HEK293 (cell line): Measurements from ENCODE around the gene S100A3.
"Not testable (repeated sequence)": the region's sequence is repeated elsewhere in the genome, so short reads cannot be mapped to it uniquely, and the experiment has no call there.

Source experiments
- CTCF ChIA-PET: fragments of 350-600 bp; formaldehyde crosslinking; extraction: SDS; loops from one replicate; lab custom pipeline; 2021; ENCODE audit warnings: antibody characterized with exemption; lab: Yijun Ruan, JAX
- POLR2A ChIA-PET: fragments of 300-600 bp; formaldehyde crosslinking; extraction: SDS; loops from one replicate; lab custom pipeline; 2020; ENCODE audit warnings: antibody characterized with exemption, inconsistent platforms; lab: Yijun Ruan, JAX
- H3K27ac ChIP-seq: fragments of 200-500 bp; sonication (Bioruptor generic); 2 replicates; pipeline ENCODE4 v1.5.1; 2014; ENCODE audit warnings: low read depth, low read length, control low read depth, inconsistent platforms; ENCODE audit errors: extremely low read depth
- H3K36me3 ChIP-seq, 2 experiments: fragments of 200-500 bp in 1 of 2; sonication (Bioruptor generic) in 1 of 2; 1 replicate in 1 of 2; 2 replicates in 1 of 2; pipeline ENCODE4 v1.5.1; 2014 to 2017; ENCODE audit warnings: inconsistent platforms in 2 of 2, low read length in 2 of 2; ENCODE audit not compliant: control insufficient read depth in 2 of 2, insufficient read depth in 1 of 2
- H3K4me1 ChIP-seq: fragments of 200-500 bp; sonication (Bioruptor generic); 2 replicates; pipeline ENCODE4 v1.5.1; 2014; ENCODE audit warnings: mild to moderate bottlenecking, low read length, inconsistent platforms; ENCODE audit not compliant: control insufficient read depth, insufficient read depth
- H3K4me3 ChIP-seq: 2 replicates; pipeline ENCODE4 v1.5.1; 2011; ENCODE audit warnings: low read depth, mild to moderate bottlenecking, control low read depth, low read length, moderate library complexity
- H3K9me3 ChIP-seq: fragments of 200-500 bp; sonication (Bioruptor generic); 2 replicates; pipeline ENCODE4 v1.5.1; 2014; ENCODE audit warnings: low read depth, low read length, inconsistent platforms; ENCODE audit not compliant: control insufficient read depth, insufficient read depth
- BCL11A ChIP-seq: fragments of 450-650 bp; formaldehyde crosslinking; IDR thresholded peaks from 2 replicates; pipeline ENCODE4 v1.5.1; 2016; ENCODE audit warnings: low read depth, missing biosample characterization, missing genetic modification characterization
- CTCF ChIP-seq: fragments of 450-650 bp; formaldehyde crosslinking; IDR thresholded peaks from 2 replicates; pipeline ENCODE4 v1.5.1; 2016; ENCODE audit warnings: missing biosample characterization, missing genetic modification characterization
- EGR2 ChIP-seq: fragments of 450-650 bp; formaldehyde crosslinking; IDR thresholded peaks from 2 replicates; pipeline ENCODE4 v1.5.1; 2016; ENCODE audit warnings: low read depth, missing biosample characterization, missing genetic modification characterization
- HOXC10 ChIP-seq: sonication (generic); formaldehyde crosslinking; IDR thresholded peaks from 2 replicates; pipeline ENCODE4 v1.8.1; 2023; ENCODE audit warnings: mild to moderate bottlenecking, missing genetic modification reagents
- HOXD13 ChIP-seq: sonication (generic); formaldehyde crosslinking; IDR thresholded peaks from 2 replicates; pipeline ENCODE4 v1.8.0; 2022; ENCODE audit warnings: missing genetic modification reagents, borderline replicate concordance
- KLF1 ChIP-seq: fragments of 450-650 bp; formaldehyde crosslinking; IDR thresholded peaks from 2 replicates; pipeline ENCODE4 v1.5.1; 2016; ENCODE audit warnings: missing biosample characterization, missing genetic modification characterization
- OSR2 ChIP-seq: fragments of 450-650 bp; formaldehyde crosslinking; IDR thresholded peaks from 2 replicates; pipeline ENCODE4 v1.5.1; 2016; ENCODE audit warnings: missing biosample characterization, missing genetic modification characterization
- RBAK ChIP-seq: fragments of 450-650 bp; formaldehyde crosslinking; IDR thresholded peaks from 2 replicates; pipeline ENCODE4 v1.5.1; 2016; ENCODE audit warnings: missing biosample characterization, missing genetic modification characterization
- SALL2 ChIP-seq: fragments of 450-650 bp; formaldehyde crosslinking; IDR thresholded peaks from 2 replicates; pipeline ENCODE4 v1.5.0; 2017; ENCODE audit warnings: missing biosample characterization, mild to moderate bottlenecking, missing genetic modification characterization, borderline replicate concordance
- SCRT1 ChIP-seq: fragments of 450-650 bp; formaldehyde crosslinking; IDR thresholded peaks from 2 replicates; pipeline ENCODE4 v1.5.1; 2016; ENCODE audit warnings: missing biosample characterization, missing genetic modification characterization, borderline replicate concordance
- ZBTB20 ChIP-seq: fragments of 450-650 bp; formaldehyde crosslinking; IDR thresholded peaks from 2 replicates; pipeline ENCODE4 v1.5.1; 2016; ENCODE audit warnings: missing biosample characterization, missing genetic modification characterization
- ZBTB7A ChIP-seq: fragments of 450-650 bp; formaldehyde crosslinking; IDR thresholded peaks from 2 replicates; pipeline ENCODE4 v1.5.1; 2016; ENCODE audit warnings: low read depth, missing biosample characterization, missing genetic modification characterization
- ZNF155 ChIP-seq: fragments of 450-650 bp; formaldehyde crosslinking; IDR thresholded peaks from 2 replicates; pipeline ENCODE4 v1.5.1; 2016; ENCODE audit warnings: missing biosample characterization, missing genetic modification characterization
- ZNF2 ChIP-seq: fragments of 450-650 bp; formaldehyde crosslinking; IDR thresholded peaks from 2 replicates; pipeline ENCODE4 v1.5.1; 2016; ENCODE audit warnings: missing biosample characterization, missing genetic modification characterization
- ZNF449 ChIP-seq: fragments of 450-650 bp; formaldehyde crosslinking; IDR thresholded peaks from 2 replicates; pipeline ENCODE4 v1.5.1; 2017; ENCODE audit warnings: missing biosample characterization, mild to moderate bottlenecking, missing genetic modification characterization, moderate library complexity
- ZNF521 ChIP-seq: fragments of 450-650 bp; formaldehyde crosslinking; IDR thresholded peaks from 2 replicates; pipeline ENCODE4 v1.5.1; 2017; ENCODE audit warnings: missing biosample characterization, mild to moderate bottlenecking, missing genetic modification characterization
- ZNF548 ChIP-seq: fragments of 450-650 bp; formaldehyde crosslinking; IDR thresholded peaks from 2 replicates; pipeline ENCODE4 v1.5.1; 2016; ENCODE audit warnings: missing biosample characterization, missing genetic modification characterization
- ZNF658 ChIP-seq: fragments of 450-650 bp; formaldehyde crosslinking; IDR thresholded peaks from 2 replicates; pipeline ENCODE4; 2016; ENCODE audit warnings: missing biosample characterization, missing genetic modification characterization
- ZSCAN16 ChIP-seq: fragments of 450-650 bp; formaldehyde crosslinking; IDR thresholded peaks from 2 replicates; pipeline ENCODE4 v1.5.1; 2016; ENCODE audit warnings: missing biosample characterization, missing genetic modification characterization
- ZSCAN30 ChIP-seq: fragments of 450-650 bp; IDR thresholded peaks from 2 replicates; pipeline ENCODE4 v1.5.1; 2018; ENCODE audit warnings: missing biosample characterization, mild to moderate bottlenecking, missing genetic modification characterization, moderate library complexity

Gene S100A3

GRCh38 chr1:153592748-153593147, 43.7 kb upstream of the S100A3 start:
- no peak overlapping the region for H3K27ac ChIP-seq
- TF ChIP-seq ZSCAN16 (no peak), ZNF548 (tag by site-specific recombination) (no peak), ZNF2 (tag by site-specific recombination) (no peak), ZBTB7A (tag by site-specific recombination) (no peak), HOXD13 (CRISPR knock-in tag) (no peak), ZNF521 (tag by site-specific recombination) (no peak), ZBTB20 (tag by site-specific recombination) (no peak), ZNF155 (tag by site-specific recombination) (no peak), OSR2 (tag by site-specific recombination) (no peak), KLF1 (no peak), SALL2 (tag by site-specific recombination) (no peak), ZNF658 (no peak), RBAK (tag by site-specific recombination) (no peak), ZSCAN30 (tag by site-specific recombination) (no peak), HOXC10 (CRISPR knock-in tag) (no peak), BCL11A (no peak), EGR2 (tag by site-specific recombination) (no peak)
- no peaks in the 10 kb centered on the region for H3K4me1 ChIP-seq
- POLR2A ChIA-PET = interaction anchor here (0.7 kb wide), 1 partner anchor 48 kb away, joined by 3 read pairs; no protein-coding TSS in a partner anchor
- H3K4me3 ChIP-seq = no peak overlapping the region
- CTCF ChIA-PET = interaction anchor here (0.6 to 1.2 kb wide), 7 partner anchors 10 to 84 kb away, joined by 3 to 6 read pairs (median 4); partner anchors contain the start of gene S100A13
- no peaks in the 10 kb centered on the region for H3K36me3 ChIP-seq
- no peaks in the 10 kb centered on the region for H3K9me3 ChIP-seq

GRCh38 chr1:153588482-153588881, 39.4 kb upstream of the S100A3 start:
- CTCF ChIA-PET = interaction anchor here (0.7 kb wide), 2 partner anchors 12 to 1887 kb away, joined by 3 read pairs; no protein-coding TSS in a partner anchor
- Histone ChIP-seq H3K4me1 (no peaks in the 10 kb centered on the region), H3K4me3 (no peak overlapping the region), H3K9me3 (no peaks in the 10 kb centered on the region), H3K36me3 (no peaks in the 10 kb centered on the region), H3K27ac (no peak overlapping the region)
- no peak for TF ChIP-seq CTCF (tag by site-specific recombination)
- no peak for TF ChIP-seq ZNF449 (tag by site-specific recombination)
- TF ChIP-seq SCRT1 (tag by site-specific recombination) = no peak
- POLR2A ChIA-PET = interaction anchor here (0.7 to 1.0 kb wide), 2 partner anchors 37 to 45 kb away, joined by 3 to 5 read pairs; partner anchors contain the start of gene CHTOP

- ChIA-PET CTCF (interaction anchor here (0.7 kb wide), 2 partner anchors 12 to 1887 kb away, joined by 3 read pairs; no protein-coding TSS in a partner anchor), POLR2A (interaction anchor here (0.7 to 1.0 kb wide), 2 partner anchors 38 to 46 kb away, joined by 3 to 5 read pairs; partner anchors contain the start of gene CHTOP)
- not testable (repeated sequence) for H3K4me3 ChIP-seq, H3K36me3 ChIP-seq, H3K4me1 ChIP-seq, H3K9me3 ChIP-seq, H3K27ac ChIP-seq
Observed at GRCh38 chr1:153588033-153588432, 39.0 kb upstream of the S100A3 start.
